GM18951 (cell line): ENCODE measurements around the gene CEND1.

ENCODE experiments used
- POLR2A ChIP-seq: IDR thresholded peaks from 4 replicates; pipeline ENCODE4 v1.6.1; 2011; ENCODE audit warnings: mild to moderate bottlenecking; ENCODE audit not compliant: insufficient read length, insufficient read depth; ENCODE audit errors: extremely low read depth
- in situ Hi-C: fragments of 300-500 bp; cut with MboI; formaldehyde crosslinking; loops from one replicate; pipeline ENCODE4 v1.12.0; 2022; ENCODE audit warnings: low sequenced_read_pairs, mixed read lengths, inconsistent platforms; ENCODE audit not compliant: unreplicated experiment

The CEND1 gene

DNA sequence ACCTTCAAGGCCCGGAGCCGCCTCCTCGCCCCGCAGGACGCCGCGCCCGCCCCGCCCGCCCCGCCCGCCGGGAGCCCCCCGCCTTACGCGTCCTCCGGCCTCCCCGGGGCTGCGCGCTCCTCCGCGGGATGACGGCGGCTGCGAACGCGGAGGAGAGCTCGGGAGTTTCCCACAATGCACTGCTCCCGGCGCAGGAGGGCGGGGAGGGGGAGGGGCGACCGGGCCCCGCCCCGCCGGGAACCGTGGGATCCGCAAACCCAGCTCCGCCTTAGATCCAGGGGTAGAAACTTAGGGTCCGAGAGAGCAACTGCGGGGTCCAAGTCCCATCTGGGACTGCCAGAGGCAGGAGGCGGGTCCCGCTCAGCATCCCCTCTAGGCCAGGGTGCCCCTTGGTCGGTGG lies at the start of gene CEND1:
CEND1 (minus strand) TSS at position 148 of the 400 bp plus-strand sequence. CDS start 1,514 bp downstream, outside the sequence.
- in situ Hi-C loops: no loop called here
- no peak for TF ChIP-seq POLR2A

DNA sequence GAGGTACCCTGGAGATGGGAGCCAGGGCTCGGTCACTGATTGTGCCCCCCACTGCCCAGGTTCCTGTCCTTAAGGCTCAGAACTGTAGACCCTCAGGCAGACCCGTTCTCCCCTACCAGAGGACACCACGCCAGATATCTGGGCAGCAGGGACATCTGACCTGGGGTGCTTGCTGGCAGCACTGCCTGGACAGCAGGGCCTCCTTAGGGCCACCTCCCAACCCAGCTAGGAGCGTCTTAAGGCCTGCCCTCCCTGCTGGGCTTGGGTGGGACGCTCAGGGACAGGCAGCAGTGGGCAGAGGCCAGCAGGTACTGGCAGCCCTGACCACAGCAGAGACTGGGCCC lies 49.4 kb upstream of the CEND1 start:
- TF ChIP-seq POLR2A: no peak
- in situ Hi-C loops: no loop called here

DNA sequence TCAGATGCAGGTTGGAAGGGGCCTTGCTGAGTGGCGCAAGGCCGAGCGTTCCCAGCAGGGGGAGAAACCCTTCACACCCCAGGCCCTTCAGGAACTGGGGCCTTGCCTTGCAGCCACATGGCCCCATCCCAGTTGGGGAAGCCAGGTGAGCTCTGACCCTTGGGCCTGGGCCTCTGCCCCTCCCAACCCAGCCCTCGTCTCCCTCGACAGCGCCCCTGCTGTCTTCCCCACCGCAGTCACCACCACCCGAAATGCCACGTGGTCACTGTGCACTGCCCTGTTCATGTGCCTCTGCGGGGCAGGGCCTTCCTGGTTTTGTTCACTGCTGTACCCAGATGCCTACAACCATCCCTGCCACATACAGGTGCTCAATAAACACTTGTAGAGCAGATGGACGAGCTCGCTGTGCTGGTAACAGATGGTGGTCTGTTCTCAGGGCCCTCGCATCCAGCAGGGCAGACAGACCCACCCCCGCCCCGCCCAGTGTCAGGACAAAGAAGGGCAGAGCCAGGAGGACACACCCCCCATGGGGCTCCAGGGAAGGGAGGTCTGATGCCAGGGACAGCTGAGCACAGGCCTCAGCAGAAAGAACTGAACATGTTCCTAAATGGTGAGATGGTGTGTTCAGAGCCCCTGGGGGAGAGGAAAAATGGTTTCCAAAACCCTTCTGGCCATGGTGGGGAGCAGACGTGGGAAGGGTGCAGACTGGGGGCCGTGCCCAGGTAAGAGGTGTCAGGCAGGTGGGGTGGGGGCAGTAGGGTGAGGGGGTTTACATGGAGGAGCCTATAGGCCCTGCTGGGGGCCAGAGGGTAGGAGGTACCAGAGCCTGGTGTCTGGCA lies 48.8 kb upstream of the CEND1 start:
- no peak for TF ChIP-seq POLR2A
- in situ Hi-C loops: no loop called here

DNA sequence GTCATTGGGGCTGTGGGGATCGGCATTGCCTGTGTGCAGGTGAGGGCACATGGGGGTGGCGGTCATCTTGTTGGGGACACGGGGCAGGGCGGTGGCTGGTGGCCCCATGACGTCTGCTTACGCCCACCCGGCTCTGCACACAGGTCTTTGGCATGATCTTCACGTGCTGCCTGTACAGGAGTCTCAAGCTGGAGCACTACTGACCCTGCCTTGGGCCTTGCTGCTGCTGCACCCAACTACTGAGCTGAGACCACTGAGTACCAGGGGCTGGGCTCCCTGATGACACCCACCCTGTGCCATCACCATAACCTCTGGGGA lies 48.1 kb upstream of the CEND1 start:
- no peak for TF ChIP-seq POLR2A
- in situ Hi-C loops: no loop called here

DNA sequence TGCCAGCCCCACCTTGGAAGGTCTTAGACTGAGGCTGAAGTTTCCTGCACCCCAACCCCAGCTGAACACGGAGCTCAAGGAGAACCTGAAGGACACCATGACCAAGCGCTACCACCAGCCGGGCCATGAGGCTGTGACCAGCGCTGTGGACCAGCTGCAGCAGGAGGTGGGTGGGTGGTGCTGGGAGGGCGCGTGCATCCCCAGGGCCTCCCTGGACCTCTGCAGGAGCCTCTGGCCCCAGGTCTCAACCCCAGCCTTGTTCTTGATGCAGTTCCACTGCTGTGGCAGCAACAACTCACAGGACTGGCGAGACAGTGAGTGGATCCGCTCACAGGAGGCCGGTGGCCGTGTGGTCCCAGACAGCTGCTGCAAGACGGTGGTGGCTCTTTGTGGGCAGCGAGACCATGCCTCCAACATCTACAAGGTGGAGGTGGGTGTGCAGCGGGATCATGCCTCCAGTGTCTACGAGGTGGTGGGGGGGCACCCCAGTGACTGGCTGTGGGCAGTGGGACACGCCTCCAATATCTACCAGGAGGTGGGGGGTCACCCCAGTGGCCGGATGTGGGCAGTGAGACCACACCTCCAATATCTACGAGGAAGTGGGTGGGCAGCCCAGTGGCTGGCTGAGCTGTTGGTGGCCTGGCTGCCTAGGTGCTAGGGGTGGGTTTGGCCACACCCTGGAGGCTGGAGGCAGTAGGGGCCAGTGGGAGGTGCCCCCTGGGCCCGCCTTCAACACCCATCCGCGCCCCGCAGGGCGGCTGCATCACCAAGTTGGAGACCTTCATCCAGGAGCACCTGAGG lies 47.5 kb upstream of the CEND1 start:
- in situ Hi-C loops: no loop called here
- TF ChIP-seq POLR2A: no peak

DNA sequence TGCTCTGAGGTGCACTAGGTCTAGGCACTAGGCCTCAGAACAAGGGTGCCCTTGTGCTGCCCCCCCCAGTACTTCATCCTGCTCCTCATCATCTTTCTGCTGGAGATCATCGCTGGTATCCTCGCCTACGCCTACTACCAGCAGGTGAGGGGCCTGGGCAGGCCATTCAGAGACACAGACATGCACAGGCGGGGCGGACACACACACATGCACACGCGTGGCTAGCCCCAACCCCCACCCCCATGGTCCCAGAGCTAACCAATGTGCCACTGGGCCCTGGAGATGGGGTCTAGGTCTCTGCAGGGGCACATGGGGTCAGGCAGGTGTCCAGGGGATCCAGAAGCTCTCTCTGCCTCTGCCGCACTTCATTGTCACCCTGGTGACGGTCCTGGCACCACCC lies 46.8 kb upstream of the CEND1 start:
- in situ Hi-C loops: no loop called here
- no peak for TF ChIP-seq POLR2A

DNA sequence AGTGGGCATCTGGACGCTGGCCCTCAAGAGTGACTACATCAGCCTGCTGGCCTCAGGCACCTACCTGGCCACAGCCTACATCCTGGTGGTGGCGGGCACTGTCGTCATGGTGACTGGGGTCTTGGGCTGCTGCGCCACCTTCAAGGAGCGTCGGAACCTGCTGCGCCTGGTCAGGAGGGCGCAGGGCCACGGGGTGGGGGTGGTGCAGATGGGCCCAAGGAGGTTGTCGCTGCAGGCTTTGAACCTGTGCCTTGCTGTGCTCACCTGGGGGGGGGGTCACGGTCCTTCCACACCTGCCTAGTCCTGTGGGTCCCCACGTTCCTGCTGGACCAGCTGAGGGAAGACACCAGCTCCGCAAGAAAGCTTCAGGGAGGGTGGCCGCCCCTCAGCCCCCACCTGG lies 46.4 kb upstream of the CEND1 start:
- TF ChIP-seq POLR2A: no peak
- in situ Hi-C loops: no loop called here

DNA sequence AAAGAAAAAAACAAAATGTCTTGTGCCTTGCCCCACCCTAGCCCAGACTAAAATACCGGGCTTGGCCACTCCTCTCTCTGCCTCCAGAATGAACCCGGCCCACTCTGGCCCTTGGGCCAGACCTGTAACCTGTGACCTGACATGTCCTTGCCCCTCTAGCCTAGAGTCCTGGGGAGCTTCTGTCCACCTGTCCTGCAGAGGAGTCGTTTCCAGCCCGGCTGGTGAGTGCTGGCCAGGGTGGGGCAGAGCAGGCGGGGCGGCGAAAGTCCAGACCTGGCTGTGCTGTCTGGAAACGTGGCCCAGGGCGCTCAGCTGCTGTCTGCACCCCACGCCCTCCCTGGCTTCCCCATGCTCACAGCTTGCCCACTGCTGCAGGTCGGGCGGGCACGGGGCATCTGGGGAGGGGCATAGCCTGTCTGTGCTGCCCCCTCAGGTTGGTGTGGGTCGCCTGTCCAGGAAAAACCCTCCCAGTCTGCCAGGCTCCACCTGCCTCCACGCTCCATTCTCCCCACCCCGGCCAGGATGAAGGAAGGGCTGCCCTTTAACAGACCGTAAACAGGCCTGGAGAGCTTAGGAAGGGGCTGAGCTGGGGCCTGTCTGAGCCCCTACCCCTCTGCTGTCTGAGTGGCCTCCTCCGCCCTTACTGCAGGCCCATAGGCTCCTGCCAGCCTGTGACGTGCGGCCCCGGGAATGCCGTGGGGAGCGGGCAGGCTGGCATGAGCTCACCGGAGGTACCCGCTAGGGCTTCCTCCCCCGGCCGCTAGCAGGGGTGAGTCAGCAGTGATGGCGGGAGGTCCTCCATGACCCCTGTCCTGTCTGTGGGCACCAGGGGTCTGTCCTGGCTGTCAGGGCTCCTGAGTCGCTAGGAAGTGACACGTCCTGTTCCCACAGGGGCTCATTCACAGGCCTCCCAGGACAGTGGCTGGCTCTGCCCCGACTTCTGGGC lies 44.8 kb upstream of the CEND1 start:
- in situ Hi-C loops: no loop called here
- no peak for TF ChIP-seq POLR2A

DNA sequence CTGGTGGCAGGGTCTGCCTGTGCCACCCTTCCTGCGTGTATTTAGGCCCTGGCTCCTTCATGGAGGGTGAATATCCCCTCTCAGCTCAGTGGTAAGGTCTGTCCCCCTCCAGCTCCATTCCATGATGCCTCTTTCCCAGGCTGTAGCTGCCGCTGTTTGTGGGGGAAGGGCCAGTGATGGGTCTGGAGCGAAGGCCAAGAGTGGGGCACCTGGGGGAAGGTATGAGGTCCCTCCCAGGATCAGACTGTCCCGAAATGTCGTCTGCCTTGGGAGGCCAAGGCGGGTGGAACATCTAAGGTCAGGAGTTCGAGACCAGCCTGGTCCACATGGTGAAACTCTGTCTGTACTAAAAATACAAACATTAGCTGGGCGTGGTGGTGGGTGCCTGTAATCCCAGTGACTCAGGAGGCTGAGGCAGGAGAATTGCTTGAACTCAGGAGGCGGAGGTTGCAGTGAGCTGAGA lies 44.0 kb upstream of the CEND1 start:
- TF ChIP-seq POLR2A: no peak
- in situ Hi-C loops: no loop called here

DNA sequence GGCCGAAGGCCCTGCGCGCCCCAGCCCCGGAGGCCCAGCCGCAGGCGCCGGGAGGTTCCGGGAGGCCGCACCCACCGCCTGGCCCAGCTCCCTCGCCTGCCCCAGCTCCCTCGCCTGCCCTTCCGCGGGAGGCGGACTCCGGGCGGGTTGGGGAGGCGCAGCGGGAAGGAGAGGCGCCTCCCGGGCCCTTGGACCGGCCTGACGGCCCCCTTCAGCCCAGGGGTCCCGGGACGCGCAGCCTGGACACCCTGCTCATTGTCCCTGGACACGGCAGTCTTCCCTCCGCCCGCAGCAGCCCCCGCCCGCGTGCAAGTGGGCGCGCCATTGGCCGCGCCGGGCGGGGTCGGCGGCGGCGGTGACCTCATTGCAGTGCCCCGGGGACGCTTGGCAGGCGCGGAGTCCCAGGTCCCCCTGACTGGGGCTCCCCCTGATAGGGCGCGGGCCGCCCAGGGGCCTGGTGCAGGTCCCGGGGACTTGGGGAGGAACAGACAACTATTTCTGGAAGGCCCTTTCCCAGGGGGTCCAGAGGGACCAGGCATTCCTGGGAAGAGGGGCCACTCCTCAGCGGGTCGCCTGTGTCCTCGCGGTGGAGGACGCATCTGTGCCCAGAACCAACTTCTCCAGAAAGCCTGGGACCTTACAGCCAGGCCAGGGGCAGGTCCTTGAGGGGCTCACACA lies 43.4 kb upstream of the CEND1 start:
- TF ChIP-seq POLR2A: no peak
- in situ Hi-C loops: no loop called here

DNA sequence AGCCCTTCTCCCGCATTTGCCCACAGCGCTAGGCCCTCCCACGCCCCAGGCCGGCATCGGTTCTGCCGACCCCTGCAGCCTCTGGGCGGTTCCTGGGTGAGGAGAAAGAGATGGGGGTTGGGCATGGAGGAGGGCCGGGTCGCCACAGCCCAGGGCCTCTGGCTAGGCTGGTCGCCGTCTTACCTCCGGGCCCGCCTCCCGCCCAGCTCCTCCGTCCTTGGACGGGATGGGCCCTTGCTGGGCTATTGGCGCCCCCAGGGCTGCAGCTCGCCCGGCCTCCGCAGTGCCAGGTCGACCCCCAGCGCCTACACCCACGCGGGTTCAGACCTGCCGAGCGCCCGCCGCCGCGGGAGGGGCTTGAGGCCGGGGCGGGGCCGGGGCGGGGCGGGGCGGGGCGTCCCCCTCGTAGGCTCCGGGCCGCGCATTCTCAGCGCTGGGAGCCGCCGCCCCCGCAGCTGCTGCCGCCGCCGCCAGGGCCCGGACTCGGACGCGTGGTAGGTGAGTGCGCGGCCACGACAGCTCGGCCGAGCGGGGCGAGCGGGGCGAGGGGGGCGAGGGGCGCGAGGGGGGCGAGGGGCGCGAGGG lies 42.7 kb upstream of the CEND1 start, which contains the start of gene CD151:
CD151 (plus strand) TSS at position 424 of the 585 bp plus-strand sequence. CDS start 3,118 bp downstream, outside the sequence.
- in situ Hi-C loops: no loop called here
- TF ChIP-seq POLR2A: peak; percentile 35

DNA sequence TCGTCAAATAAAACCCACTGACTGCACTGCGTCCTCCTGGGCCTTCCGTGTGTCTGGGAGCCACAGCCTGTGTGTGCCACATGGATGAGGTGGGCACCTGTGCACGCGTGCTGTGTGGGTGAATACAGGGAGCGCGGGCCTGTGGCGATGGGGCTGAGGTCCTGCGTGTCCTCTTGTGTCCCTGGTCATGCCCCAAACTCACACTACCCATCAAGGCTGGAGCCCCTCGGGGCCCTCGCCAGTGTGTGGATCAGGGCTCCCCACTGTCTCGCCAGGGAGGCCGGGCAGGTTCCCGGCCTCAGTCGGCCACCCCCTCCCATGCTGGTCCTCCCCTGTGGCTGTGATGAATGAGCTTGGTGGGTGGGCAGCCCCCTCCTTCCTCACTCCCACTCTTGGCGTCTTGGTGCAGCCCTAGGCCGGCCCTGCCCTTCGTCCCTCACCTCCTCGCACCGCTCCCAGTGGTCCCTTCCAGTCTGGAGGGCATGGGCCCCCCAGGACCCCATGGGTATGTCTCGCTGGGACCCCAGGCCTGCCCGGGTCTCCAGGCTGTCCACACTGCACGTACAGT lies 42.2 kb upstream of the CEND1 start:
- TF ChIP-seq POLR2A: no peak
- in situ Hi-C loops: no loop called here
